Heart left ventricle (tissue), 16 donors: Measurements from ENCODE around the gene PRKG1. TPM values are rescaled to one million over a fixed set of nuclear protein-coding genes. Genes with fewer than 3 reads are reported as not detected.

Experiments
- ATAC-seq, 4 donors: fragments of 200-7000 bp; cut with Tn5 transposase; one replicate each; pipeline ENCODE4 v1.9.1; 2020 to 2022; ENCODE audit warnings: moderate library complexity in 4 of 4, mild to moderate bottlenecking in 3 of 4, moderate number of reproducible peaks in 1 of 4
- DNase-seq, 5 donors: peaks; one replicate each; pipeline ENCODE4 v3.0.0-alpha.2; 2020
- H3K27ac ChIP-seq, 12 donors: fragments of 200-600 bp; sonication (generic) in 4 of 12; one replicate each; pipeline versions ENCODE4 v1.5.0 to v1.8.0; 2016 to 2022; ENCODE audit warnings: mild to moderate bottlenecking in 2 of 12
- H3K27me3 ChIP-seq, 9 donors: fragments of 200-600 bp; sonication (generic) in 2 of 9; one replicate each; pipeline versions ENCODE4 v1.5.1 to v1.8.0; 2016 to 2022; ENCODE audit warnings: mild to moderate bottlenecking in 3 of 9
- H3K36me3 ChIP-seq, 9 donors: fragments of 200-600 bp; sonication (generic) in 2 of 9; one replicate each; pipeline versions ENCODE4 v1.5.0 to v1.8.0; 2018 to 2022; ENCODE audit warnings: mild to moderate bottlenecking in 2 of 9
- H3K4me1 ChIP-seq, 12 donors: fragments of 200-600 bp; sonication (generic) in 4 of 12; one replicate each; pipeline versions ENCODE4 v1.5.0 to v1.8.0; 2016 to 2022; ENCODE audit warnings: mild to moderate bottlenecking in 3 of 12
- H3K4me3 ChIP-seq, 12 donors: fragments of 200-600 bp; sonication (generic) in 4 of 12; one replicate each; pipeline versions ENCODE4 v1.5.0 to v1.8.0; 2017 to 2022; ENCODE audit warnings: mild to moderate bottlenecking in 9 of 12, moderate library complexity in 4 of 12
- H3K9me3 ChIP-seq, 12 donors: fragments of 200-600 bp; sonication (generic) in 4 of 12; one replicate each; pipeline versions ENCODE4 v1.5.0 to v1.8.0; 2016 to 2022; ENCODE audit warnings: mild to moderate bottlenecking in 1 of 12
- POLR2A ChIP-seq, 2 donors: fragments of 450-650 bp; IDR thresholded peaks; one replicate each; pipeline ENCODE4 v1.6.1; 2017; ENCODE audit warnings: antibody characterized with exemption in 2 of 2, mild to moderate bottlenecking in 2 of 2, moderate library complexity in 2 of 2
- WGBS, 4 donors: extraction: QIAGEN DNeasy Blood & Tissue Kit in 2 of 4; methylation state at CpG; one replicate each; pipeline versions ENCODE4 v1.1.5 to v1.1.7; 2013 to 2018; 5-methylcytosine and 5-hydroxymethylcytosine counted together
- intact Hi-C, 10 donors: fragments of 100-400 bp; cut with DNase I; formaldehyde crosslinking; loops; one replicate each; pipeline versions ENCODE4 v1.11.1 to v1.14.2; 2022
- polyA plus RNA-seq, 2 donors: library from polyadenylated mRNA; stranded (reverse); fragments of 200-250 nt; gene quantifications; one replicate each; pipeline ENCODE4 v1.2.3, GENCODE V29; 2013
- total RNA-seq, 9 donors: library from RNA; depleted of rRNA in 2 of 9; stranded (reverse); fragments of >200 nt in 2 of 9; fragmentation: NEBNext Ultra II Directional in 3 of 9; extraction: Animal tissue kit (Norgen Biotek cat#: 25700) in 3 of 9; gene quantifications; one replicate each; pipeline versions ENCODE4 v1.1.0 to v1.2.4, GENCODE V29; 2016 to 2023
- TF ChIP-seq, protein P1 (sequence below), 12 donors: fragments of 200-600 bp; sonication (generic) in 4 of 12; IDR thresholded peaks; one replicate each; pipeline versions ENCODE4 v1.5.0 to v1.8.0; 2018 to 2022; ENCODE audit warnings: antibody characterized with exemption in 12 of 12, mild to moderate bottlenecking in 5 of 12
- donor health status: ischemic (EF 13 %, LVEDD 7.1; RV severe dilation, severe dysfunction).
- donor health status: healthy with polysubstance abuse.
- donor health status: DM: no; HTN: yes; CAD: no.
- donor health status: DM: no; HTN: no; CAD: no.
- donor health status: ischemic (EF 25% LVEDD 6.9; RV normal size, moderate dysfunction).
- donor health status: ischemic (EF 25% LVEDD 5.7; RV mildly dilated, moderate dysfunction).
- donor health status: healthy.
- donor health status: DM: yes; HTN: yes; CAD: no.
- donor health status: ischemic (EF 35%, LVEDD 5.7; RV mildly dilated, moderate dysfunction).
- donor health status: nonischemic (EF 11% LVEDD 7.7; RV severe dilation, severe dysfunction).
- donor health status: DM: yes; HTN: yes; CAD: no.
- donor health status: PGD.
- donor health status: ischemic (EF 29% LVEDD 5.4; RV normal size, mild dysfunction).
- donor health status: nonischemic (EF 23%, LVEDD 6.1; RV moderate dilation, normal function).

PRKG1 gene
- total and polyA plus RNA-seq, 11 donors, result 5.5 to 37.3 (median 29.3) TPM

DNA sequence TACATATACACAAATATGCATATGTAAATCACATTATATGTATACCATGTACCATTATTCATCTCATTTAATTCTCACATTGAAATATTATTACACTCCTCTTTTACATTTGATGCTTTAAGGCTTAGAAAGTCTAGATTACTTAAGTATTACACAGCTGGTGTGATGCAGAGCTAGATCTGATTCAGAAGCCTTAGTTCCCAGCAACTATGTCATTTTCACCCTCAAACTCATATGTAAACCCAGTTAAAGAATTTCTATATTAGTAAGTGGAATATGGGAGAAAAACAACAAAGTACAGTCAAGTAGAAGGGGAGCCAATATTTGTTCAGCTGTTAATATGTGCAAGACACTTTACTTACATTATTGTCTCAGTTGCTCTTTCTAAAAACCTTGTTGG, 699.4 kb downstream of the PRKG1 start:
- no peak overlapping the region for H3K4me3 ChIP-seq
- no peaks in the 10 kb centered on the region for H3K27me3 ChIP-seq
- ATAC-seq, result no peak
- no peaks in the 10 kb centered on the region for H3K9me3 ChIP-seq
- TF ChIP-seq POLR2A (IDR thresholded peaks at IDR 0.05), result no peak
- TF ChIP-seq, protein P1, sequence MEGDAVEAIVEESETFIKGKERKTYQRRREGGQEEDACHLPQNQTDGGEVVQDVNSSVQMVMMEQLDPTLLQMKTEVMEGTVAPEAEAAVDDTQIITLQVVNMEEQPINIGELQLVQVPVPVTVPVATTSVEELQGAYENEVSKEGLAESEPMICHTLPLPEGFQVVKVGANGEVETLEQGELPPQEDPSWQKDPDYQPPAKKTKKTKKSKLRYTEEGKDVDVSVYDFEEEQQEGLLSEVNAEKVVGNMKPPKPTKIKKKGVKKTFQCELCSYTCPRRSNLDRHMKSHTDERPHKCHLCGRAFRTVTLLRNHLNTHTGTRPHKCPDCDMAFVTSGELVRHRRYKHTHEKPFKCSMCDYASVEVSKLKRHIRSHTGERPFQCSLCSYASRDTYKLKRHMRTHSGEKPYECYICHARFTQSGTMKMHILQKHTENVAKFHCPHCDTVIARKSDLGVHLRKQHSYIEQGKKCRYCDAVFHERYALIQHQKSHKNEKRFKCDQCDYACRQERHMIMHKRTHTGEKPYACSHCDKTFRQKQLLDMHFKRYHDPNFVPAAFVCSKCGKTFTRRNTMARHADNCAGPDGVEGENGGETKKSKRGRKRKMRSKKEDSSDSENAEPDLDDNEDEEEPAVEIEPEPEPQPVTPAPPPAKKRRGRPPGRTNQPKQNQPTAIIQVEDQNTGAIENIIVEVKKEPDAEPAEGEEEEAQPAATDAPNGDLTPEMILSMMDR (IDR thresholded peaks at IDR 0.05), result no peak
- peaks cover 0 to 4% (median 0%) of the 10 kb centered on the region in 12 donors for H3K4me1 ChIP-seq
- intact Hi-C loops, result no loop called here
- H3K27ac ChIP-seq, result no peak overlapping the region
- no peak for DNase-seq
- H3K36me3 ChIP-seq, result no peaks in the 10 kb centered on the region

DNA sequence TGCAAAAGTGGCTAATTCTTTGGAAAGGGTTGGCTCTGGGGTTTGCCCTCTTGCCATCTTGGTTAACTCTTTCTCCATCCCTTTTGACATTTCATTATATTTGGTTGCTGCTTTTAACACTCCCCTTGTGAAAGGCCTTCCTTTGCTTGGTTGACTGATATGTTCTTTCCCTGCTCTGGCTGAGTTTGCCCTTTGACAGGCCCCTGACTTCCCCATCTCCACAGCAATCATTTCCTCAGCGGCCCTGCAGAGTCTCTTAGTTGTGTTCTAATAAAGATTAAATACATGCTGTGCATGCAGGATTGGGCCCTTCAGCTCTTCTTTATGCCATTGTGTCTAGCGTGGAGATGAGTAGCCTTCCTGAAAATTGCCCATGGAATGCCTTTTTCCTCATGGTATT, 709.7 kb downstream of the PRKG1 start:
- no peaks in the 10 kb centered on the region for H3K4me1 ChIP-seq
- intact Hi-C loops, result no loop called here
- ATAC-seq, result no peak

DNA sequence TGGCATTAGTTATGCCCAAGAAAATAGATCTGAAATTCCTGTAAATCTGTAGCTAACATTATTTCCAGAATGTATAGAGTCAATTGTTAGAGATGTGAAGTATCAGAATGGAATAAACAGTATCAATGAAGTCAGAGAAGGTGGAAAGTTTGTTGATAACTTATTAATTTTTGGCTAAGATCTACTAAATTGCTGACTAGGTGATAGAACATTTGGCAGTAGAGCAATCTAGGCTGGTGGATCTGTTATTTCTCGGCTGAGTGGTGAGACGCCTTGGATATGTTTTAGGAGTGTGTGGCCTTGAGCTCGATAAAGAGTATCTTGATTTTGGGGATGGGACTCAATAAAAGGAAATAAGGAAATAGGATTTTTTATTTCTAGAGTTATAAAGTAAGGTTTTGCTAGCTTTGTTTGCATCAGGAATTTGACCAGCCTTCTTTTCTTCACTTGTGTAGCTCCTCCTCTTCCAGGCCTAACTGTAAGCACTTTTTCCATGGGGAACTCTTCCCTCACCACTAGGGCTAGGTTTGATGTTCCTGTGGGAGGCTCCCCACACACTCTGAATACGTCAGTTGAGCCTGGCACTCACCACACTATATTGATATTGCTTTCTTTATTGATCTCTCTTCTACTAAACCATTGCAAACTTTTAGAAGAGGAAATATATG, 711.9 kb downstream of the PRKG1 start:
- H3K27ac ChIP-seq, result no peak overlapping the region
- TF ChIP-seq, protein P1 (IDR thresholded peaks at IDR 0.05), result no peak
- no peak for TF ChIP-seq POLR2A (IDR thresholded peaks at IDR 0.05)
- H3K36me3 ChIP-seq, result no peaks in the 10 kb centered on the region
- no peak overlapping the region for H3K4me3 ChIP-seq
- H3K4me1 ChIP-seq, result peaks cover 0 to 5% (median 0%) of the 10 kb centered on the region in 12 donors
- intact Hi-C loops, result no loop called here
- 80 to 92% (median 84%) methylated on average over 4 of the region's 4 CpGs for WGBS, 4 donors
- DNase-seq, result no peak
- H3K9me3 ChIP-seq, result peaks cover 0 to 3% (median 0%) of the 10 kb centered on the region in 12 donors
- no peak for ATAC-seq
- no peaks in the 10 kb centered on the region for H3K27me3 ChIP-seq

More for the DNA sequence above, 709.7 kb downstream of the PRKG1 start:
- Histone ChIP-seq H3K36me3 (no peaks in the 10 kb centered on the region), H3K4me3 (no peak overlapping the region), H3K27ac (no peak overlapping the region), H3K9me3 (no peaks in the 10 kb centered on the region), H3K27me3 (no peaks in the 10 kb centered on the region)
- WGBS, 4 donors, result 44 to 73% (median 60%) methylated on average over 2 of the region's 2 CpGs
- no peak for TF ChIP-seq POLR2A (IDR thresholded peaks at IDR 0.05)
- TF ChIP-seq, protein P1 (IDR thresholded peaks at IDR 0.05), result no peak
- no peak for DNase-seq

DNA sequence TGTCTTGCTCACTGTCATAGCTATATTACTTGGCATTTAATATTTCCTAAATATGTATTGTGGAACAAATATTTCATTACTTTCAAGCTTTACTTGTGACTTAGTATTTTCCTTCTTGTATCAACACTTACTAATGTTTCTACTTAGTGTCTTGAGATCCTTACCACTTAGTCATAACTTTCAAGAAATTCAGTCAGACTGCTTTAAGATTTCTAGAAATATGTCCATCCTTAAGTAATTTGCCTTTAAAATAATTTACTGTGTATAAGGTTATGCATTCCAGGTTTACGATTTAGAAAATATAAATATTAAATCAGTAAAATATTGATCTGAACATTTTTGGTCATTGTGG, 712.4 kb downstream of the PRKG1 start:
- H3K4me3 ChIP-seq, result no peak overlapping the region
- WGBS, 4 donors, result 81 to 94% (median 91%) methylated on average over 1 of the region's 1 CpG
- DNase-seq (no peak), ATAC-seq (no peak)
- TF ChIP-seq POLR2A (IDR thresholded peaks at IDR 0.05), result no peak
- TF ChIP-seq, protein P1 (IDR thresholded peaks at IDR 0.05), result no peak
- peaks cover 0 to 7% (median 0%) of the 10 kb centered on the region in 12 donors for H3K9me3 ChIP-seq
- H3K27me3 ChIP-seq, result no peaks in the 10 kb centered on the region
- H3K27ac ChIP-seq, result no peak overlapping the region
- peaks cover 0 to 5% (median 0%) of the 10 kb centered on the region in 12 donors for H3K4me1 ChIP-seq
- intact Hi-C loops, result no loop called here
- no peaks in the 10 kb centered on the region for H3K36me3 ChIP-seq
